GOT3 (cell line): ENCODE results near the gene MUC4.
"Not testable (repeated sequence)": the region's sequence is repeated elsewhere in the genome, so short reads cannot be mapped to it uniquely, and the experiment has no call there.

Experiments
- DNase-seq: peaks from one replicate; lab custom pipeline; 2025; ENCODE audit warnings: mixed read lengths; lab: John Stamatoyannopoulos, UW

MUC4 gene

GRCh38 chr3:195781236-195781635 is 30.5 kb downstream of the MUC4 start:
- not testable (repeated sequence) for DNase-seq

GRCh38 chr3:195777975-195778374 is 33.8 kb downstream of the MUC4 start:
- no peak for DNase-seq

DNA sequence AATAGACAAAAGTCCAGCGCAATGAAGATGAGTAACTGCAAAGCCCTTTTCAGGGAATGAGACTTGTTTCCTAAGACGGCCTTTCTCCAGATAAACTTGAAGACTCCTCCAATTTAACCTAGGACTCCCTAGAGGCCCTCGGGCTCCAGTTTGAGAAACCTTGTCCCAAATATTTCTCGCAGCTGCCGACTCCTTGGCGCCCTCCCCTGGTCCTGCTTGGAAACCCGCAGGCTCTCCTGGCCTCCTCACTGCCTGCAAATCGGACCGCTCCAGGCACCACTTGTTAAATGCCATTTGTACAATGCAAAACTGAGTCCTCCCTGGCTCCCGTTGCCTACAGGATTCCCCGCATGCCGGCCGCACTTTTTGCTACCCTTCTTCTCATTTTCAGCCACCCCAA is 36.8 kb downstream of the MUC4 start:
- DNase-seq = peak; percentile 22

- DNase-seq = no peak
Observed at GRCh38 chr3:195773956-195774537, 37.7 kb downstream of the MUC4 start.

DNA sequence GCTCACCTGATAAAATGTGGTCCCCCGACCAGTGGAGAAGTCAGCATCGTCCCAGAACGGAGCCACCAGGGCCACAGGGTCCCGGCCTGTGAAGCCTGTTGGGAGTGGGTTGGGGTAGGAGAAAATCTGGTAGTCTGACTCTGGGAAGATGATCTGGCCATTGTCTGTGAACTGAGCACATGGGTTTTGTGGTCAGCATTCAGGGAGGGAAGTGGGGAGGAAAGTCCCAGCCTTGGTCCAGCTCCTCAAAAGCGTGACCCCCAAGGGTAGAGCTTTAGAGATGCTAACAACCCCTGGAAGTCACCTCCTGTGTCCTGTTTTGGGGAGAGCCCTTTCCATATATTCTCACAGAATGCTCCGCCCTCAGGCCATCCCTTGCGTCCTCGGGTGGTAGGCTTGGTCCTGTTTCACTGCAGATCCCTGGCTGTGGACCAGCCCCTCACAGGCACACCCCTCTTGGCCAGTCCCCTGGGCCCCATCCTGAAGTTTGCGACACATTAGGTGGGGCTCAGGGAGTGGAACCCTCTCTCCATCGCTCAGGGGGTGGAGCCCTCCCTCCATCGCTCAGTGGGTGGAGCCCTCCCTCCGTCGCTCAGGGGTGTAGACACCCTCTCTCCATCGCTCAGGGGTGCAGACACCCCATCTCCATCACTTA is 40.0 kb downstream of the MUC4 start:
- no peak for DNase-seq

DNA sequence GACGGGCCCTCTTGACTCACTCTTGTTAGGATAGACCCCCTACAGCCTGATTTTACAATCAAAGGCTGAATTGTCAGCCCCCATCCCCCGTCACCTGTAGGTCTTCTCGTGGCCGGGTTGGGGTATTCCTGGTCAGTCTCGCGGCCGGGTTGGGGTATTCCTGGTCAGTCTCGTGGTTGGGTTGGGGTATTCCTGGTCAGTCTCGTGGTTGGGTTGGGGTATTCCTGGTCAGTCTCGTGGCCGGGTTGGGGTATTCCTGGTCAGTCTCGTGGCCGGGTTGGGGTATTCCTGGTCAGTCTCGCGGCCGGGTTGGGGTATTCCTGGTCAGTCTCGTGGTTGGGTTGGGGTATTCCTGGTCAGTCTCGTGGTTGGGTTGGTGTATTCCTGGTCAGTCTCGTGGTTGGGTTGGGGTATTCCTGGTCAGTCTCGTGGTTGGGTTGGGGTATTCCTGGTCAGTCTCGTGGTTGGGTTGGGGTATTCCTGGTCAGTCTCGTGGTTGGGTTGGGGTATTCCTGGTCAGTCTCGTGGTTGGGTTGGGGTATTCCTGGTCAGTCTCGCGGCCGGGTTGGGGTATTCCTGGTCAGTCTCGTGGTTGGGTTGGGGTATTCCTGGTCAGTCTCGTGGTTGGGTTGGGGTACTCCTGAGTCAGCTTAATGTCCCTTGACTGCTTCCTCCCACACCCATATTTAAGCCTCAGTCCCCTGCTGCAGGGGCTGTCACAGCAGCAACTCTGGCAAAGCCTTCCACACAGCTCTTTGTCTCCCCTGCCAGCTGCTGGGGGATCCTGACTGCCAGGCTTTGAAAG is 40.7 kb downstream of the MUC4 start:
- not testable (repeated sequence) for DNase-seq

DNA sequence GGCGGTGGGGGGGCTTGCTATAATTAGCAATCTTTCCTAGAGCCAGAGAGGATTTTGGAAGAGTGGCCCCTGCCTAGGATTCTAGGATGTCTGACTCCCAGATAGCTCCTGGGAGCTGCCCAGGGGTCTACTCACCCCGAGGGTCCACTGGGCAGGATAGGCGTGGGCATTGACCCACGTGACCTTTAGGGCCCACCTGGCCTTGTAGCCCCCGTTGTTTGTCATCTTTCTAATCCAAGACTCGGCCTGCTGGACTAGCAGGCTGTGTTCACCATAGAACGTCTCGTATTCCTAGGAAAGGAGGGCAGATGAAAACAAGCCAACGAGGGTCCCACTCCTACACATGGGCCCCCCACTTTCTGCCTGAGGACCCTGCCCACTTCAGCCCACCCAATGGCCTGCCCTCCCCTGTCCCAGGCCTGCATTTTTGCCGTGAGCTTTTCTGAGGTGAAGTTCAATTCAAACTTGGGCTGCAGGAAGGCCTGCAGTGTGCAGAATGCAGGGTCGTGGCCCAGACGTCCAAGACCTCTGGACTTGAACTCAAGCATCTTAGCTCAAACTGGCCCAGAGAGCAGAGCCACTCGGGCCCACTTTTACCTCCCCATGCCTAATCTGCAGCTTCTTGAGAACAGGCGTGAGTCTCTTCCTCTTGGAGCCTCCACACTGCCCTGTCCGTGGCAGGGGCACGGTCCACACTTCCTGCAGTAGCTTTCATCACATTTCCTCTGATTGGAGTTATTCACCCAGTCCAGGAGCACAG is 41.5 kb downstream of the MUC4 start:
- no peak for DNase-seq

- DNase-seq = no peak
Observed at GRCh38 chr3:195769551-195769950, 42.2 kb downstream of the MUC4 start.

- no peak for DNase-seq
Observed at GRCh38 chr3:195768831-195769303, 42.9 kb downstream of the MUC4 start.

GRCh38 chr3:195768414-195768813 is 43.3 kb downstream of the MUC4 start:
- no peak for DNase-seq

DNA sequence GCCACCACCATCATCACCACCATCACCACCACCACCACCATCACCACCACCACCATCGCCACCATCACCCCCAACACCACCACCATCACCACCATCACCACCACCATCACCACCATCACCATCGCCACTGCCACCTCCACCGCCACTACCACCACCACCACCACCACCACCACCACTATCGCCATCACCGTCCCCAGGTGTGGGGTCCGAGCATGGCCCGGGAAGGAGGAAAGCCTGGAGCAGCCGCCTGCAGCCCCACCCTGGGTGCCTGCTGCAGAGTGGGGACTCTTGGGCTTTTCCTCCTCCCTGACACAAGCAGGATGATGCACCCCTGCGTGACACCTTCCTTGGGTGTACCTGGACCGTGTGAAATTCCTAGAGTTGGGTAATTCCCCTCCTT is 43.9 kb downstream of the MUC4 start:
- DNase-seq = no peak

GRCh38 chr3:195766671-195767070 is 45.1 kb downstream of the MUC4 start:
- DNase-seq = no peak

GRCh38 chr3:195764961-195765706 is 46.6 kb downstream of the MUC4 start:
- no peak for DNase-seq

DNA sequence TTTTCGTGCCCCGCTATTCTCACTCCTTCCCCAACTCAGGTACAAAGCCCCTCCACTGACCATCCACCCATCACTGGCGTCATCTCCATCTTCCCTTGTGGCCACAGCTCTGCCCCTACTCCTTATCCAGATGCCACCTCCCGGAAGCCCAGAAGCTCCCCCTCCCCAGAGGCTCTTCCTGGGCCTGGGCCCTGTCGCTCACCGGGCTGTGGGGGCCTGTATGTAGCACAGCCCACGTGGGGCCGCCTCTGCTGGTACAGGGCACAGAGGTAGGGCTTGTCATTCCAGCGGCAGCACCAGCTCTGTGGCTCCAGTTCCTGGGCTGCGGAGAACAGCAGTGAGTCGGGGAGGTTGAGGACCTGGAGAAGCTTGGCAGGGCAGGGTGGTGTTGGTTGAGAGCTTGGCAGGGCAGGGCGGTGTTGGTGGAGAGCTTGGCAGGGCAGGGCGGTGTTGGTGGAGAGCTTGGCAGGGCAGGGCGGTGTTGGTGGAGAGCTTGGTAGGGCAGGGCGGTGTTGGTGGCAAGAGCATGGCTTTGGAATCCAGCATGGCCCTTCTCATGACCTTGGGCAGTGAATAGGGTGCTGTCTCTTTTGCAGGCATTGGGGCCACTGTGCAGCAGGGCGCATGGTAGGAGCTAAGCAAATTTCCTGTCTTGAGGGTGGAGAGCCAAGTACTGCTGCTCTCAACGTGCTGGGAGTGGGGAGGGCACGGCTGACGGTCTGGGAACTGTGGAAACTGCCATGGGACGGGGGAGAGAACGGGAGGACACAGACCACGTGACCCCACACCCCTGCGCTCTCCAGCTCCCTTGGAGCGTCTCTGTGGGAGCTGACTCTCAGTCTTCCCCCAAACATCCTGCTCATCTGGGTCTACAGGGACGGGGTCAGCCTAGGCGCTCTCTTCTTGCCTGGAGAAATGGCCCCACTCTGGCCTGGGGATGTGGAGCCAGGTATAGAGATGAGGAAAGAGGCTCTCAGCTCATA is 47.6 kb downstream of the MUC4 start:
- no peak for DNase-seq

GRCh38 chr3:195763076-195763830 is 48.5 kb downstream of the MUC4 start:
- DNase-seq = no peak

GRCh38 chr3:195762611-195763010 is 49.1 kb downstream of the MUC4 start:
- DNase-seq = no peak

- no peak for DNase-seq
Observed at GRCh38 chr3:195762249-195762585, 49.5 kb downstream of the MUC4 start.

DNA sequence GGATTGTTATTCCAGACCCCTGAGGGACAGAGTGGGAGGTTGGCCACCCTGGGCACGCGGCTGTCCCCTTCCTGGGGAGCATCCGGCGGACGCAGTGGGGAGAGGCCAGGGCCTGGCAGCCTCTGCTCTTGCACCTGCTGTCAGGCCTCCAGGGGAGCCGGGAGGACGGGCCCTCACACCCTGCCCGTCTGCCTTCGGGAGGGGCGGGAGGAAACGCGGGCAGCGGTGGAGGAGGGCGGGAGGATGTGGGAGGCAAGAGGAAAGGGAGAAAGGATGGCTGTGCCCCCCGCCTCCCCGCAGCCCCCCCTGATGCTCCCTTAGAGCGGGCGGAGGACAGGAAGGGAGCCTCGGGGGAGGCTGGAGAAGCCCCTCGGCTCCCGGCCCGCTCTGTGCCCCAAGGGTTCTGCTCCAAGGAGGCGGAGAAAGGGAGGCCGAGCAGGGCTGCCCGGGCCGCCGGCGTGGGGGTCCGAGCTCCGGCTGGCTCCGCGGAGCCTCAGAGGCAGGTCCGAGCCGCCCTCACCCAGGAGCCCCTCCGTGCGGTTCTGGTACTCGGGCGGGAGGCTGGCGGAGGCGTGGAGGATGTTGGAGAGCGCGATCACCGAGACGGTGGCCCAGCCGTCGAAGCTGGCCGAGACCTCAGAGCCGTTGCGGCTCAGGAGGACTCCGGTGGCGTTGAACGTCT is 50.0 kb downstream of the MUC4 start:
- DNase-seq = no peak

DNA sequence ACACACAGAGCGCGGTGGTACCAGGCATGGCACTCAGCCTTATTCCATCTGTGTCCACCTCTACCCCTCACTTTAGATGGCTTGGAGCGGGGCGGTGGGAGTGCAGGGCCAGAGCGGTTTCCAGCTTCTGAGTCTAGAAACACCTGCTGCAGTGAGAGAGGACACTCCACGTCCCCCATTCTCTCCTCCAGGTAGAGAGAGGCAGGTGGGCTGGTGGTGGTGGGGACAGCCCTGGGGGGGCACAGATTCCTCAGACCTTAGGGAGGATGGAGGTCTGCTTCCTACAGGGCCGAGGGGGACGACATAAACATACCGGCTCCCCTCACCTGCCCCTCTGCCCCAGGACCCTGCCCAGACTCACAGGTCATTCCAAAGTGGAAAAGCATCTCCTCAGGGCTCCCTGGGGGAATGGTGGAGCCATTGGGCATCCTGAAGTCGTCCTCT is 50.6 kb downstream of the MUC4 start:
- DNase-seq = no peak
